Suprapubic skin (tissue), 4 donors: ENCODE results near the gene GPX3. TPM values are rescaled to one million over a fixed set of nuclear protein-coding genes. Genes with fewer than 3 reads are reported as not detected.
A peak's percentile ranks its signal among the peaks of the same experiment; 100 is the strongest.

Experiments
- DNase-seq, 2 donors: peaks; one replicate each; pipeline ENCODE4 v3.0.0-alpha.2; 2019; ENCODE audit warnings: low spot score in 2 of 2
- H3K27ac ChIP-seq: fragments of 200-600 bp; sonication (generic); one replicate; pipeline ENCODE4 v1.5.1; 2019
- H3K27me3 ChIP-seq: fragments of 200-600 bp; sonication (generic); one replicate; pipeline ENCODE4 v1.5.1; 2019
- H3K36me3 ChIP-seq: fragments of 200-600 bp; sonication (generic); one replicate; pipeline ENCODE4 v1.5.1; 2019
- H3K4me1 ChIP-seq: fragments of 200-600 bp; sonication (generic); one replicate; pipeline ENCODE4 v1.5.1; 2019
- H3K4me3 ChIP-seq: fragments of 200-600 bp; sonication (generic); one replicate; pipeline ENCODE4 v1.5.1; 2019; ENCODE audit warnings: mild to moderate bottlenecking
- H3K9me3 ChIP-seq: fragments of 200-600 bp; sonication (generic); one replicate; pipeline ENCODE4 v1.5.1; 2019
- EP300 ChIP-seq: sonication (generic); formaldehyde crosslinking; IDR thresholded peaks from one replicate; pipeline ENCODE4 v1.6.1; 2017; ENCODE audit warnings: antibody characterized with exemption
- POLR2A ChIP-seq, 2 donors: fragments of 450-650 bp; IDR thresholded peaks; one replicate each; pipeline ENCODE4 v1.6.1; 2017; ENCODE audit warnings: antibody characterized with exemption in 2 of 2, mild to moderate bottlenecking in 2 of 2, moderate library complexity in 2 of 2
- POLR2AphosphoS5 ChIP-seq, 3 donors: sonication (generic); formaldehyde crosslinking; IDR thresholded peaks; one replicate each; pipeline ENCODE4 v1.6.1; 2017; ENCODE audit warnings: antibody characterized with exemption in 3 of 3
- WGBS: methylation state at CpG from one replicate; pipeline ENCODE4 v1.1.5; 2018; 5-methylcytosine and 5-hydroxymethylcytosine counted together
- total RNA-seq, 4 donors: library from RNA; depleted of rRNA; stranded (reverse); fragments of >200 nt; gene quantifications; one replicate each; pipeline ENCODE4 v1.1.0, GENCODE V29; 2016
- TF ChIP-seq, protein P1 (sequence below), 2 donors: fragments of 200-600 bp in 1 of 2; fragments of 450-650 bp in 1 of 2; sonication (generic) in 1 of 2; IDR thresholded peaks; one replicate each; pipeline ENCODE4 v1.5.1; 2016 to 2019; ENCODE audit warnings: antibody characterized with exemption in 2 of 2, mild to moderate bottlenecking in 1 of 2, moderate library complexity in 1 of 2

Gene GPX3
- total RNA-seq, 4 donors from 2014 or later, result 242 to 601 (median 378) TPM

DNA sequence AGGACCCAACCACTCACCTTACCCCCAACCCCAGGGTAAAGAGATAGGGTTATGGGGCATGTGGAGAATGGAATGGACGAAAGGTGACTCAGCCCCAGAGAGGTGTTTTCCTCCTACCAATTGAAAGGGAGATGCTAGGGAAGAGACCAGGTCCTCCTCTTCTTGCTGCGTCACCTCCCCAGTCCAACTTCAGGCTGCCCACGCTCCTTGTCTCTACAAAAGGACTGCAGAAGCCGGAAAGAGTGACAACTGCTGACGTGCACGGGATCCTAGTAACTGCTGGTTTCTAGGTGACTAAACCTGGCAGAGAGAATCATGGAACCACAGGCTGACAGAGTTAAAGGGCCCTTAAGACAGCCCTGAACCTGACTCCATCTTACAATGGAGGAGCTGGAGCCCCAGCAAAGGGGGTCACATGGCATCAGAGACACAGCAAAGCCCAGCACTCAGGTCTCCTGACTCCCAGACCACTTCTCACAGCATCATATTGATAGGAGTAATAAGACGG, 2.2 kb downstream of the GPX3 start:
- Histone ChIP-seq H3K4me3 (peak overlapping the region; percentile 67), H3K9me3 (no peaks in the 10 kb centered on the region), H3K27ac (peak overlapping the region; percentile 77), H3K27me3 (no peaks in the 10 kb centered on the region), H3K4me1 (peaks cover 85% of the 10 kb centered on the region), H3K36me3 (peaks cover 19% of the 10 kb centered on the region)
- no peak for DNase-seq
- no peak for TF ChIP-seq EP300
- TF ChIP-seq, protein P1, sequence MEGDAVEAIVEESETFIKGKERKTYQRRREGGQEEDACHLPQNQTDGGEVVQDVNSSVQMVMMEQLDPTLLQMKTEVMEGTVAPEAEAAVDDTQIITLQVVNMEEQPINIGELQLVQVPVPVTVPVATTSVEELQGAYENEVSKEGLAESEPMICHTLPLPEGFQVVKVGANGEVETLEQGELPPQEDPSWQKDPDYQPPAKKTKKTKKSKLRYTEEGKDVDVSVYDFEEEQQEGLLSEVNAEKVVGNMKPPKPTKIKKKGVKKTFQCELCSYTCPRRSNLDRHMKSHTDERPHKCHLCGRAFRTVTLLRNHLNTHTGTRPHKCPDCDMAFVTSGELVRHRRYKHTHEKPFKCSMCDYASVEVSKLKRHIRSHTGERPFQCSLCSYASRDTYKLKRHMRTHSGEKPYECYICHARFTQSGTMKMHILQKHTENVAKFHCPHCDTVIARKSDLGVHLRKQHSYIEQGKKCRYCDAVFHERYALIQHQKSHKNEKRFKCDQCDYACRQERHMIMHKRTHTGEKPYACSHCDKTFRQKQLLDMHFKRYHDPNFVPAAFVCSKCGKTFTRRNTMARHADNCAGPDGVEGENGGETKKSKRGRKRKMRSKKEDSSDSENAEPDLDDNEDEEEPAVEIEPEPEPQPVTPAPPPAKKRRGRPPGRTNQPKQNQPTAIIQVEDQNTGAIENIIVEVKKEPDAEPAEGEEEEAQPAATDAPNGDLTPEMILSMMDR (IDR thresholded peaks at IDR 0.05), result no peak
- TF ChIP-seq POLR2A (IDR thresholded peaks at IDR 0.05), result no peak
- TF ChIP-seq POLR2AphosphoS5 (IDR thresholded peaks at IDR 0.05), result no peak
- 53% methylated on average over 7 of the region's 7 CpGs for WGBS

DNA sequence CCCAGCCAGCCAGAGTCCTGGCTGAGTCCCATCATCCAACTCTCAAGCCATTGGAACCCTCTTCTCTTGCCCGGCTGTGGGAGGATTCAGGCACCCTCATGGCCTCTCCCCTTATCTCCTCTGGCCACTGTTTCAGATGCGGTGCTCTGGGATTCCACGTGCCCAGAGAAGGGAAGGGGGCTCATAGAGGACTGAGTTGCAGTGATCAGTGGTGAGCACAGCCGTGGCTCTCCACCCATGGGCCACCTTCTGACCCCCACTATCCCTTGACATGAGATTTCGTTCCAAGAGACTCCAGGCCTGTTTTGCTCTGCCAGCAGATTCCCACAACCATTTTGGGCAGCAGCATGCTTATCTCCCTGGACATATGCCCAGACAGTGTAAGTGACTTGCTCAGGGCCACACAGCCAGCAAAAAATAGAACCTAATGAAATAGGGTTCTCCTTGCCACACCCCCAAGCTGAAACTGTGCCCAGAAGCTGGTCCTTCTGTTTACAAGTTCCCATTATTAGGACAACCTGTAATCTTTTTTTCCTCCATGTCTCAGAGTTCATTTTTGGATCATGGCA, 2.7 kb downstream of the GPX3 start:
- no peaks in the 10 kb centered on the region for H3K9me3 ChIP-seq
- TF ChIP-seq POLR2AphosphoS5 (IDR thresholded peaks at IDR 0.05) (no peak), EP300 (no peak), POLR2A (IDR thresholded peaks at IDR 0.05) (no peak)
- TF ChIP-seq, protein P1 (IDR thresholded peaks at IDR 0.05), result no peak
- 38% methylated on average over 5 of the region's 5 CpGs for WGBS
- peak overlapping the region; percentile 77 for H3K27ac ChIP-seq
- DNase-seq, result no peak
- H3K27me3 ChIP-seq, result no peaks in the 10 kb centered on the region
- peak overlapping the region; percentile 67 for H3K4me3 ChIP-seq
- H3K36me3 ChIP-seq, result peaks cover 24% of the 10 kb centered on the region
- H3K4me1 ChIP-seq, result peaks cover 85% of the 10 kb centered on the region

- Histone ChIP-seq H3K27ac (peak overlapping the region; percentile 77), H3K4me1 (peaks cover 85% of the 10 kb centered on the region), H3K4me3 (peak overlapping the region; percentile 67), H3K9me3 (no peaks in the 10 kb centered on the region), H3K27me3 (no peaks in the 10 kb centered on the region), H3K36me3 (peaks cover 30% of the 10 kb centered on the region)
- peak in 1 of 3 donors; percentile 14 for TF ChIP-seq POLR2AphosphoS5 (IDR thresholded peaks at IDR 0.05)
- TF ChIP-seq, protein P1 (IDR thresholded peaks at IDR 0.05), result no peak
- no peak for TF ChIP-seq EP300
- TF ChIP-seq POLR2A (IDR thresholded peaks at IDR 0.05), result no peak
- DNase-seq, result no peak
- WGBS, result 21% methylated on average over 8 of the region's 8 CpGs
Measured at GRCh38 chr5:151023651-151024050, 3.3 kb downstream of the GPX3 start.

DNA sequence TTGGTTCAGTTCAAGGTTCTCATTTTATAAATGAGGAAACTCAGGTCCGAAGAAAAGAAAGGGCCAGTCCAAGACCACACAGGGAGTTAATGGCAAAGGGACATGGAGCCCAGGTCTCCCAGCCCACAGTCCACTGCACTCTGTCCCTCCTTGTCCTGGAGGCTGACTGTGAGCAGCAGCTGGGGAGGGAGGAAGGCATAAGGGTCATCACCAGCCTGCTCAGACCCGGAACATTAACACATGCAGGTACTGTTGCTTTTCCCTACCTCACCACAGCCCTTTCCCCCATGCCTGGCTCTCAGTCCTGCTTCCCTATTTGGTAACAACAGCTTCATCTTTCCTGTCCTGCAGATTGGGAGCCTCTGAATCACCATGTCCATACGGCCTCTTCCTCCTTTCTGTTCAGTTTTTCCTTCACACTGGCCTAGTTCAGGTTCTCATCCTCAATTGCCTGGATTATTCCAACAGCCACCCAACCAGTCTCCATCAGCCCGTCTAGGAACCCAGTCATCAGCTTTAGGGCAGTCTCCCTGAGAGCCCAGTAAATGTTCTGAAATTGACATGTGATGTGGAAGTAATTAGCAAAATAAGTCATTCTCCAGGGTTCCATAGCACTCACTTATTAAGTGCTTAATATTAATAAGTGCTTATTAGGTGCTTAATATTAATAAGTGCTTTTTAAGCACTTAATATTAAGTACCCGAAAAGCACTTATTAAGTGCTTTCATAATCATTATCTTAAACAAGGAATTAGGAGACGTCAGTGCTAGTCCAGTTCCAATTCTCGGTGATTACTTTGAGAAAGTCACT, 4.3 kb downstream of the GPX3 start:
- no peak for TF ChIP-seq POLR2A (IDR thresholded peaks at IDR 0.05)
- TF ChIP-seq EP300, result no peak
- TF ChIP-seq, protein P1 (IDR thresholded peaks at IDR 0.05), result no peak
- TF ChIP-seq POLR2AphosphoS5 (IDR thresholded peaks at IDR 0.05), result no peak
- DNase-seq, result no peak
- Histone ChIP-seq H3K27me3 (no peaks in the 10 kb centered on the region), H3K36me3 (peaks cover 39% of the 10 kb centered on the region), H3K9me3 (no peaks in the 10 kb centered on the region), H3K27ac (peak overlapping the region; percentile 77), H3K4me1 (peaks cover 80% of the 10 kb centered on the region), H3K4me3 (peak overlapping the region; percentile 67)
- 82% methylated on average over 6 of the region's 7 CpGs for WGBS

DNA sequence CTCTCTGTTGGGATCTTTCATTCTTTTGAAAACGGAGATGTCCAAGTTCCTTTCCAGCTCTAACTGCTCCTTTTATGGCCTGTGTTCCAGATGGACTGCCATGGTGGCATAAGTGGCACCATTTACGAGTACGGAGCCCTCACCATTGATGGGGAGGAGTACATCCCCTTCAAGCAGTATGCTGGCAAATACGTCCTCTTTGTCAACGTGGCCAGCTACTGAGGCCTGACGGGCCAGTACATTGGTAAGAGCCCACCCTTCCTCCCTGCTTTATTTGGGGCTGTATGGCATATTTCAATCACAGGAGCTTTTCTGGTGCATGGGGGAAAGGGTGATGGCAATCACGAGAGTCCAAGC, 4.8 kb downstream of the GPX3 start:
- Histone ChIP-seq H3K4me3 (peak overlapping the region; percentile 67), H3K27me3 (no peaks in the 10 kb centered on the region), H3K4me1 (peaks cover 74% of the 10 kb centered on the region), H3K9me3 (no peaks in the 10 kb centered on the region), H3K27ac (no peak overlapping the region), H3K36me3 (peaks cover 45% of the 10 kb centered on the region)
- 93% methylated on average over 7 of the region's 7 CpGs for WGBS
- DNase-seq, result no peak
- TF ChIP-seq POLR2A (IDR thresholded peaks at IDR 0.05) (no peak), EP300 (no peak), POLR2AphosphoS5 (IDR thresholded peaks at IDR 0.05) (no peak)
- TF ChIP-seq, protein P1 (IDR thresholded peaks at IDR 0.05), result no peak
